Fibroblast of lung (primary cell): Measurements from ENCODE around the gene IZUMO4. TPM values are rescaled to one million over a fixed set of nuclear protein-coding genes. Genes with fewer than 3 reads are reported as not detected.

Source experiments
- DNase-seq, 2 donors: peaks; one replicate each; pipeline versions ENCODE4 v3.0.0 to v3.0.0-alpha.2; 2010; ENCODE audit warnings: low read depth in 2 of 2
- H2AFZ ChIP-seq: 2 replicates; pipeline ENCODE4 v1.5.1; 2012; ENCODE audit warnings: low read length, control low read depth, inconsistent platforms
- H3K27ac ChIP-seq: 2 replicates; pipeline ENCODE4 v1.5.1; 2011; ENCODE audit warnings: low read length, control low read depth; ENCODE audit not compliant: insufficient read depth
- H3K27me3 ChIP-seq: 2 replicates; pipeline ENCODE4 v1.5.1; 2011; ENCODE audit warnings: mild to moderate bottlenecking, low read length; ENCODE audit not compliant: control insufficient read depth, insufficient read depth
- H3K36me3 ChIP-seq: 2 replicates; pipeline ENCODE4 v1.5.1; 2011; ENCODE audit warnings: low read length; ENCODE audit not compliant: control insufficient read depth, insufficient read depth
- H3K4me1 ChIP-seq: 2 replicates; pipeline ENCODE4 v1.5.1; 2011; ENCODE audit warnings: low read length; ENCODE audit not compliant: control insufficient read depth, insufficient read depth; ENCODE audit errors: extremely low read depth
- H3K4me2 ChIP-seq: 2 replicates; pipeline ENCODE4 v1.5.1; 2011; ENCODE audit warnings: low read length, control low read depth; ENCODE audit not compliant: insufficient read depth; ENCODE audit errors: extremely low read depth
- H3K4me3 ChIP-seq, 4 experiments: fragments of 200-600 bp in 1 of 4; sonication (generic) in 1 of 4; replicated peaks in 1 of 4; 2 replicates each; pipeline ENCODE4 v1.5.1; 2011 to 2016; ENCODE audit warnings: low read length in 4 of 4, low read depth in 3 of 4, mild to moderate bottlenecking in 3 of 4, control low read depth in 2 of 4, inconsistent platforms in 1 of 4, mixed read lengths in 1 of 4; ENCODE audit not compliant: insufficient read depth in 1 of 4; ENCODE audit errors: control extremely low read depth in 1 of 4
- H3K79me2 ChIP-seq: 2 replicates; pipeline ENCODE4 v1.5.1; 2012; ENCODE audit warnings: mild to moderate bottlenecking, low read length, inconsistent platforms; ENCODE audit not compliant: control insufficient read depth, insufficient read depth
- H3K9ac ChIP-seq: 2 replicates; pipeline ENCODE4 v1.5.1; 2011; ENCODE audit warnings: mild to moderate bottlenecking, low read length, control low read depth; ENCODE audit not compliant: insufficient read depth
- H3K9me3 ChIP-seq: 2 replicates; pipeline ENCODE4 v1.5.1; 2012; ENCODE audit warnings: low read depth, low read length; ENCODE audit not compliant: control insufficient read depth, insufficient read depth
- H4K20me1 ChIP-seq: 2 replicates; pipeline ENCODE4 v1.5.1; 2011; ENCODE audit warnings: low read length; ENCODE audit not compliant: control insufficient read depth, insufficient read depth; ENCODE audit errors: extremely low read depth
- EZH2 ChIP-seq: IDR thresholded peaks from 2 replicates; pipeline ENCODE4 v1.5.1; 2012; ENCODE audit warnings: low read length, control low read depth, mild to moderate bottlenecking; ENCODE audit errors: missing control alignments
- polyA plus RNA-seq, 2 donors: library from polyadenylated mRNA; depleted of rRNA in 1 of 2; stranded (reverse) in 1 of 2; unstranded in 1 of 2; fragments of >200 nt; gene quantifications; 2 replicates each; pipeline ENCODE4 v1.2.1, GENCODE V29; 2011 to 2012; ENCODE audit warnings: missing spikeins in 1 of 2
- total RNA-seq: library from RNA; depleted of rRNA; stranded (reverse); fragments of >200 nt; gene quantifications from 2 replicates; pipeline ENCODE4 v1.2.1, GENCODE V29; 2014
- TF ChIP-seq, protein P1 (sequence below), 2 donors: IDR thresholded peaks in 1 of 2; conservative IDR thresholded peaks in 1 of 2; 1 replicate in 1 of 2; 2 replicates in 1 of 2; pipeline ENCODE4 v1.5.1; 2011 to 2012; ENCODE audit warnings: low read length in 2 of 2, control low read depth in 1 of 2, inconsistent platforms in 1 of 2, low read depth in 1 of 2, mild to moderate bottlenecking in 1 of 2

Gene IZUMO4
- total and polyA plus RNA-seq, 2 donors (not counting 1 experiment from before 2014, with no cell fraction given) = 0.56 to 1.3 TPM

DNA sequence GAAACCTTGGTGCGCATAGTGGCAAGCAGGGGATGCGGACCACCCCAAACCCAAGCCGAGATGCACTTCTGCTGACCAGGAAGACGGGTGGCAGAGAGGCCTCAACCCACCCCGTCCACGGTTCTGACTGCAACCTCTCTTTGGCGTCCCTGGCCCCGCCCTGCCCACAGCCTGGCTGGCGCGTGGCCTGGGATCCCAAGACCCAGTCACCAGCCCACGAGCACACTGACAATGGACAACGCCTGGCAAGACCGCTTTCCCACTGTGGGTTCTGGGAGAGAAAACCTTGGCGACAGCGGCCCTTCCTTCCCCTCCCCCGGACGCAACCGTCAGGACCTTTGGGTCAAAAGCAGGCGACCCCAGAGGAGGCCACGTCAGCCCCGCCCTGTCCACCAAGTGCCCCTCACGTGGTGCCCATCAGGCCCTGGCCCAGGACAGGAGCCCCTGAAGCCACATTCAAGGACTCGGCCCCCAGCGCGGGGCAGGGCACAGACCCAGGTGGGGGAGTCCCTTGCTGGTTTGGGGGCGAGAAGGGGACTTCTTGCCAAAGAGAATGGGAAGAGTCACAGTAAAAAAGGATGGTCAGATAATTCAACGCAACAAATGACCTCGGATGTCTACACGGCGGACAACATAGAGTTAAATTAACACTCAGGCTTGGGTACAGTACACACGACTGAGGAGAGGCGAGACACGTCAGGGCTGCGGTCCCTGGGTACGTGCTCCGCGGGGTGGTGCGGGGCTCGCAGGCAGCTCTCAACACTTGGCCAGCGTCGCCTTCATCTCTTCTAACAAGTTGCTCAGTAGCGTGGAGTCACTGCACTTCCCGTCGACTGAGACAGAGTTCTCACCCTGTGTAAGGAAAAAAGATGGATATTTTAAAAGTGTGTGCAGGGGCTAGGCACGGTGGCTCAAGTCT, 5.0 kb downstream of the IZUMO4 start:
- Histone ChIP-seq H3K79me2 (peaks cover 17% of the 10 kb centered on the region), H3K27me3 (no peaks in the 10 kb centered on the region), H3K4me2 (no peak overlapping the region), H3K4me1 (no peaks in the 10 kb centered on the region), H3K9me3 (no peaks in the 10 kb centered on the region), H3K27ac (no peak overlapping the region), H3K4me3 (no peak overlapping the region), H4K20me1 (no peaks in the 10 kb centered on the region), H2AFZ (no peak overlapping the region), H3K36me3 (peaks cover 36% of the 10 kb centered on the region), H3K9ac (no peak overlapping the region)
- no peak for DNase-seq
- TF ChIP-seq, protein P1, sequence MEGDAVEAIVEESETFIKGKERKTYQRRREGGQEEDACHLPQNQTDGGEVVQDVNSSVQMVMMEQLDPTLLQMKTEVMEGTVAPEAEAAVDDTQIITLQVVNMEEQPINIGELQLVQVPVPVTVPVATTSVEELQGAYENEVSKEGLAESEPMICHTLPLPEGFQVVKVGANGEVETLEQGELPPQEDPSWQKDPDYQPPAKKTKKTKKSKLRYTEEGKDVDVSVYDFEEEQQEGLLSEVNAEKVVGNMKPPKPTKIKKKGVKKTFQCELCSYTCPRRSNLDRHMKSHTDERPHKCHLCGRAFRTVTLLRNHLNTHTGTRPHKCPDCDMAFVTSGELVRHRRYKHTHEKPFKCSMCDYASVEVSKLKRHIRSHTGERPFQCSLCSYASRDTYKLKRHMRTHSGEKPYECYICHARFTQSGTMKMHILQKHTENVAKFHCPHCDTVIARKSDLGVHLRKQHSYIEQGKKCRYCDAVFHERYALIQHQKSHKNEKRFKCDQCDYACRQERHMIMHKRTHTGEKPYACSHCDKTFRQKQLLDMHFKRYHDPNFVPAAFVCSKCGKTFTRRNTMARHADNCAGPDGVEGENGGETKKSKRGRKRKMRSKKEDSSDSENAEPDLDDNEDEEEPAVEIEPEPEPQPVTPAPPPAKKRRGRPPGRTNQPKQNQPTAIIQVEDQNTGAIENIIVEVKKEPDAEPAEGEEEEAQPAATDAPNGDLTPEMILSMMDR (conservative IDR thresholded peaks at IDR 0.05 in 1 of 2, IDR thresholded peaks at IDR 0.05 in 1 of 2; ENCODE audit: low read depth in 1 of 2, low read length in 2 of 2) = no peak
- TF ChIP-seq EZH2 = no peak

DNA sequence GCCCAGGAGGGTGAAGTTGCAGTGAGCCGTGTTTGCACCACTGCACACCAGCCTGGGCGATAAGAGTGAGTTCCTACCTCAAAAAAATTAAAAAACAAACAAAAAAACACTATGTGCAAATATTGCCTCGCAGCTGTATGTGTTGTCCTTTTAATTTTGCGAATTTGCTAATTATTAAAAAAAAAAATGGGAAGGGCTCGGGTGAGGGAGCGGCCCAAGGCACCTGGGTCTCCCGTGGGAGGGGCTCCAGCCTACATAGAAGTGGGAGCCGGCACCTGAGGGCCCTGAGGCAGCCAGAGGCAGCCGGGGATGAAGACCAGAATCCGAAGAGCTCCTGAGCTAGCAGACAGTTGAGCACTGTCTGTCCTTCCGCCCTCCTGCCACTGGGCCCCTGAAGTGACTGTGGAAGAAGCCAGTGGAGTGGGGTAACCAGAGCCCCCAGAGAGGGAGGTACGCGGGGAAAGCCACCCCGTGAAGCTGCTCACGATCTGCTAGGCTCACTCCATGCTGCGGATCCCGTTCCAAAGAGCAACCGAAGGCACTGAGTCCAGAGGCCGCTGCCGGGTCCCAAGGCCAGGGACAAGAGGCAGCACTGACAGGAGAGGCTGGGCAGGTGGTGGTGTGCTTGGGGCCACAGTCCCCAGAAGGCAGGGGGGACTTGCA, 6.5 kb downstream of the IZUMO4 start:
- Histone ChIP-seq H3K27ac (no peak overlapping the region), H3K4me3 (no peak overlapping the region), H3K9me3 (no peaks in the 10 kb centered on the region), H3K36me3 (peaks cover 41% of the 10 kb centered on the region), H3K4me2 (no peak overlapping the region), H3K79me2 (peaks cover 17% of the 10 kb centered on the region), H3K4me1 (no peaks in the 10 kb centered on the region), H2AFZ (no peak overlapping the region), H4K20me1 (no peaks in the 10 kb centered on the region), H3K9ac (no peak overlapping the region), H3K27me3 (no peaks in the 10 kb centered on the region)
- DNase-seq = no peak
- TF ChIP-seq, protein P1 (conservative IDR thresholded peaks at IDR 0.05 in 1 of 2, IDR thresholded peaks at IDR 0.05 in 1 of 2; ENCODE audit: low read depth in 1 of 2, low read length in 2 of 2) = no peak
- TF ChIP-seq EZH2 = no peak

DNA sequence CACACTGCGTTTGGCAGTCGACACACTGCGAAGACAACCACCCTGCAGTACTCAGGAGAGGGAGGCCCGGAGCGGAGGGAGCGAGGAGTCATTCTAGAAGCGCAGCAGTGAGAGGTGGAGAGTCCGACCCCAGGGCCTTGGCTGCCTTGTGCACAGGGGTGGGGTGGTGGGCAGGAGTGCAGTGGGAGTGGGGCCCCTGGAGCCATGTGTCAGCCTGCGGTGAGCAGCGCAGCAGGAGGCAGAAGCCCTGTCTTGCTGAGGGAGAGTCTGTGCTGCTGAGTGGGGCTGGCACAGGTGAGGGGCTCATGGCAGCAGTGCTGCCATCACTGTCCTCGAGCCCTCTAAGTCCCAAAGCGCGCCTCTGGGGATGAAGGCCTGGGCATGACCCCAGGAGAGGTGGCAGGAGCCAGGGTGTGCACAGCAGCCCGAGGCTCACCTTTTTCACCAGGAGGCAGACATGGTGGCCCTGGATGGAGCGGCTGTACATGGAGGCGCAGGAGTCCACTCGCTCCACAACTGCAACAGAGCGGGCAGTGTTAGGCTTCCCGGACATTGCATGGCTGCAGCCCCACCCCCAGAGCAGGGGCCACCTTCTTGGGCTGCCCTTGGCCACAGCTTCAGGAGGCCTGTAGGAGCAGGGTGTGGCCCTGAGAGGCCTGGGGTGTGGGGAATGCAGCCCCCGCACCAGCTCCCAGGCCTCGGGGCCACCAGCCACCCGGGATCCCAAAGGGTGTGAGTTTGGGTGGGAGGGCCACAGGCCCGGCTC, 11.7 kb downstream of the IZUMO4 start:
- H4K20me1 ChIP-seq = no peaks in the 10 kb centered on the region

More for the DNA sequence above, 11.7 kb downstream of the IZUMO4 start:
- no peak overlapping the region for H3K27ac ChIP-seq
- no peak for DNase-seq
- no peak overlapping the region for H2AFZ ChIP-seq
- H3K79me2 ChIP-seq = peaks cover 14% of the 10 kb centered on the region
- peaks cover 51% of the 10 kb centered on the region for H3K36me3 ChIP-seq
- no peaks in the 10 kb centered on the region for H3K27me3 ChIP-seq
- no peaks in the 10 kb centered on the region for H3K9me3 ChIP-seq
- no peak for TF ChIP-seq EZH2
- TF ChIP-seq, protein P1 (conservative IDR thresholded peaks at IDR 0.05 in 1 of 2, IDR thresholded peaks at IDR 0.05 in 1 of 2; ENCODE audit: low read depth in 1 of 2, low read length in 2 of 2) = no peak
- no peak overlapping the region for H3K4me2 ChIP-seq
- H3K9ac ChIP-seq = no peak overlapping the region
- H3K4me1 ChIP-seq = no peaks in the 10 kb centered on the region
- H3K4me3 ChIP-seq = no peak overlapping the region
